DOHH2 (cell line): Measurements from ENCODE around the gene AFAP1.

Experiments used
- H3F3A ChIP-seq: fragments of 200-600 bp; sonication (generic), shearing (Covaris generic); 2 replicates; pipeline ENCODE4 v1.6.0; 2016; ENCODE audit warnings: antibody characterized with exemption, mild to moderate bottlenecking; ENCODE audit not compliant: control insufficient read depth, insufficient read depth
- H3K27ac ChIP-seq: fragments of 200-600 bp; sonication (generic); 2 replicates; pipeline ENCODE4 v1.5.1; 2014; ENCODE audit warnings: low read depth, mild to moderate bottlenecking, low read length, moderate library complexity
- H3K27me3 ChIP-seq: fragments of 200-600 bp; sonication (generic); 2 replicates; pipeline ENCODE4 v1.6.1; 2014; ENCODE audit warnings: mild to moderate bottlenecking, low read length, mixed read lengths; ENCODE audit not compliant: control insufficient read depth
- H3K36me3 ChIP-seq: fragments of 200-600 bp; sonication (generic); 2 replicates; pipeline ENCODE4 v1.6.1; 2014; ENCODE audit warnings: mild to moderate bottlenecking, low read length, moderate library complexity, mixed read lengths; ENCODE audit not compliant: control insufficient read depth
- H3K4me1 ChIP-seq: fragments of 200-600 bp; sonication (generic); 2 replicates; pipeline ENCODE4 v1.6.1; 2014; ENCODE audit warnings: mild to moderate bottlenecking, low read length, mixed read lengths; ENCODE audit not compliant: control insufficient read depth
- H3K4me2 ChIP-seq: fragments of 200-600 bp; sonication (generic); 2 replicates; pipeline ENCODE4 v1.6.0; 2014; ENCODE audit warnings: mild to moderate bottlenecking, low read length, moderate library complexity
- H3K4me3 ChIP-seq: fragments of 200-600 bp; sonication (generic); 2 replicates; pipeline ENCODE4 v1.5.1; 2014; ENCODE audit warnings: mild to moderate bottlenecking, low read length, mixed read lengths
- H3K79me2 ChIP-seq: fragments of 200-600 bp; sonication (generic); 2 replicates; pipeline ENCODE4 v1.6.1; 2014; ENCODE audit warnings: mild to moderate bottlenecking, low read length, mixed read lengths; ENCODE audit not compliant: control insufficient read depth
- H3K9me2 ChIP-seq: fragments of 200-600 bp; sonication (generic); replicated peaks from 2 replicates; pipeline ENCODE4 v1.6.1; 2014; ENCODE audit warnings: mild to moderate bottlenecking, low read length, mixed read lengths; ENCODE audit not compliant: control insufficient read depth
- H3K9me3 ChIP-seq: fragments of 200-600 bp; sonication (generic); 2 replicates; pipeline ENCODE4 v1.6.1; 2014; ENCODE audit warnings: antibody characterized with exemption, low read length, mixed read lengths; ENCODE audit not compliant: control insufficient read depth, insufficient read depth
- H4K20me1 ChIP-seq: fragments of 200-600 bp; sonication (generic); 2 replicates; pipeline ENCODE4 v1.6.0; 2014; ENCODE audit warnings: low read depth, mild to moderate bottlenecking, antibody characterized with exemption, low read length, moderate library complexity; ENCODE audit not compliant: control insufficient read depth, insufficient read depth
- EZH2phosphoT487 ChIP-seq: fragments of 200-600 bp; sonication (generic); IDR thresholded peaks from 2 replicates; pipeline ENCODE4 v1.6.1; 2017; ENCODE audit warnings: borderline replicate concordance, mild to moderate bottlenecking, antibody characterized with exemption, low read length, moderate library complexity, mixed read lengths
- TF ChIP-seq, protein P1 (sequence below): fragments of 200-600 bp; sonication (generic); IDR thresholded peaks from one replicate; pipeline ENCODE4 v1.5.1; 2014; ENCODE audit warnings: antibody characterized with exemption, mild to moderate bottlenecking, low read depth, low read length; ENCODE audit not compliant: poor library complexity, severe bottlenecking

AFAP1 gene

DNA sequence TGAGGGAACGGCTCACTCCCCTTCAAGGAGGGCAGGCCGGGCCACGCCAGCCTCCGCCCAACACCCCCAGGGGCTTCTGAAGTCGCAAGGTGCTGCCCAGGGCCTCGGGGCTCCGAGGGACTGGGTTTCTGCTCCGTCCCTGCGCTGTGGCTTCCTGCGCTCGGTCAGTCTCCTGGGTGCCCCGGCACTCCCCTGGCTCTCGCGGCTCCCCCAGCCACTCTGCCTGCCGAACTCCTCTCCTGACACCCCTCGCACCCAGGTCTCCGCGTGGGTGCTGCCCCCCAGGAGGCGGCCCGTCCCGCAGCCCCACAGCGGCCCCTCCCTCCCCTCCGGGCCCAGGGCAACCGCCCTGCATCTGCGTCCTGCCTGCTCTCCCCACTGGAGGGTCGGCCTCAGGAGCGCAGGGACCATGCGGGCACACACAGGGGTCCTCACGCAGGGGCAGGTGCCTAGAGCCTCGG is 151.9 kb downstream of the AFAP1 start:
- H3K9me2 ChIP-seq, result no peaks in the 10 kb centered on the region
- no peaks in the 10 kb centered on the region for H4K20me1 ChIP-seq
- no peaks in the 10 kb centered on the region for H3K79me2 ChIP-seq
- H3K36me3 ChIP-seq, result no peaks in the 10 kb centered on the region
- no peak overlapping the region for H3K4me2 ChIP-seq
- H3K4me3 ChIP-seq, result no peak overlapping the region
- no peaks in the 10 kb centered on the region for H3K9me3 ChIP-seq
- peaks cover 39% of the 10 kb centered on the region for H3K4me1 ChIP-seq
- no peaks in the 10 kb centered on the region for H3K27me3 ChIP-seq
- no peak for TF ChIP-seq EZH2phosphoT487
- TF ChIP-seq, protein P1, sequence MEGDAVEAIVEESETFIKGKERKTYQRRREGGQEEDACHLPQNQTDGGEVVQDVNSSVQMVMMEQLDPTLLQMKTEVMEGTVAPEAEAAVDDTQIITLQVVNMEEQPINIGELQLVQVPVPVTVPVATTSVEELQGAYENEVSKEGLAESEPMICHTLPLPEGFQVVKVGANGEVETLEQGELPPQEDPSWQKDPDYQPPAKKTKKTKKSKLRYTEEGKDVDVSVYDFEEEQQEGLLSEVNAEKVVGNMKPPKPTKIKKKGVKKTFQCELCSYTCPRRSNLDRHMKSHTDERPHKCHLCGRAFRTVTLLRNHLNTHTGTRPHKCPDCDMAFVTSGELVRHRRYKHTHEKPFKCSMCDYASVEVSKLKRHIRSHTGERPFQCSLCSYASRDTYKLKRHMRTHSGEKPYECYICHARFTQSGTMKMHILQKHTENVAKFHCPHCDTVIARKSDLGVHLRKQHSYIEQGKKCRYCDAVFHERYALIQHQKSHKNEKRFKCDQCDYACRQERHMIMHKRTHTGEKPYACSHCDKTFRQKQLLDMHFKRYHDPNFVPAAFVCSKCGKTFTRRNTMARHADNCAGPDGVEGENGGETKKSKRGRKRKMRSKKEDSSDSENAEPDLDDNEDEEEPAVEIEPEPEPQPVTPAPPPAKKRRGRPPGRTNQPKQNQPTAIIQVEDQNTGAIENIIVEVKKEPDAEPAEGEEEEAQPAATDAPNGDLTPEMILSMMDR, result no peak
- H3F3A ChIP-seq, result peaks cover 9% of the 10 kb centered on the region
- H3K27ac ChIP-seq, result no peak overlapping the region

- no peaks in the 10 kb centered on the region for H3K9me2 ChIP-seq
- H3K27ac ChIP-seq, result no peak overlapping the region
- peaks cover 39% of the 10 kb centered on the region for H3K4me1 ChIP-seq
- no peaks in the 10 kb centered on the region for H3K36me3 ChIP-seq
- peaks cover 3% of the 10 kb centered on the region for H3F3A ChIP-seq
- TF ChIP-seq, protein P1, result no peak
- no peak for TF ChIP-seq EZH2phosphoT487
- H3K4me3 ChIP-seq, result no peak overlapping the region
- no peaks in the 10 kb centered on the region for H4K20me1 ChIP-seq
- no peaks in the 10 kb centered on the region for H3K9me3 ChIP-seq
- no peaks in the 10 kb centered on the region for H3K79me2 ChIP-seq
- H3K4me2 ChIP-seq, result no peak overlapping the region
- no peaks in the 10 kb centered on the region for H3K27me3 ChIP-seq
These were observed 152.6 kb downstream of the AFAP1 start for GRCh38 chr4:7787067-7787466.

GRCh38 chr4:7786517-7786916 is 153.1 kb downstream of the AFAP1 start:
- Histone ChIP-seq H3K36me3 (no peaks in the 10 kb centered on the region), H4K20me1 (no peaks in the 10 kb centered on the region), H3K79me2 (no peaks in the 10 kb centered on the region), H3K9me2 (no peaks in the 10 kb centered on the region), H3K4me3 (no peak overlapping the region), H3K4me1 (peaks cover 39% of the 10 kb centered on the region), H3K4me2 (no peak overlapping the region), H3K27ac (no peak overlapping the region), H3K27me3 (no peaks in the 10 kb centered on the region), H3K9me3 (no peaks in the 10 kb centered on the region), H3F3A (no peaks in the 10 kb centered on the region; the same call in 1 of the 2 replicates)
- TF ChIP-seq, protein P1, result no peak
- TF ChIP-seq EZH2phosphoT487, result no peak

DNA sequence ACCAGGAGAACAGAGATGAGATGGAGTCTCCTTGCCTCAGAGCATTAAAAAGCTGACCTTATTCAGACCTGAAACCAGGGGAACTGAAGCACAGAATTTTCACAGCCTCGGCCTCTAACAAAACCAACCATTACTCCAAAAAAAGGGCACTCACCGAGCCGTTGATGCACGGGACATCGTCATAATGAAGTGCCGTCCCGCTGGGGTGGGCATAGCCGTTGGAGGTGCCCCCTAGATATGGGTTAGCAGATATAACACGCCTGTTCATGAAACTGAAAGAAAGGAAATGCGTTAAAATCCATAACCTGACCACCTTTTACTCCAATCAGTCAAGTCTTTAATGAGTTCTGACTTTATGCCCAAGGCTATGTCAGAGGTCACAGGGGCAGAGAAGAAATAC is 153.6 kb downstream of the AFAP1 start:
- no peaks in the 10 kb centered on the region for H4K20me1 ChIP-seq
- H3F3A ChIP-seq, result no peaks in the 10 kb centered on the region; the same call in 1 of the 2 replicates
- H3K27ac ChIP-seq, result no peak overlapping the region
- H3K9me3 ChIP-seq, result no peaks in the 10 kb centered on the region
- no peak overlapping the region for H3K4me2 ChIP-seq
- peaks cover 39% of the 10 kb centered on the region for H3K4me1 ChIP-seq
- H3K4me3 ChIP-seq, result no peak overlapping the region
- H3K9me2 ChIP-seq, result no peaks in the 10 kb centered on the region
- H3K27me3 ChIP-seq, result no peaks in the 10 kb centered on the region
- no peaks in the 10 kb centered on the region for H3K79me2 ChIP-seq
- H3K36me3 ChIP-seq, result no peaks in the 10 kb centered on the region
- no peak for TF ChIP-seq EZH2phosphoT487
- TF ChIP-seq, protein P1, result no peak
